ENCODE results near the gene JAM3. TPM values are rescaled to one million over a fixed set of nuclear protein-coding genes. Genes with fewer than 3 reads are reported as not detected.

Gene JAM3
- polyA plus RNA-seq, 1 donor: 15.7 TPM

- DNase-seq: no peak
- H3K4me1 ChIP-seq (ENCODE audit: control insufficient read depth, insufficient read depth, low read length): no peaks in the 10 kb centered on the region
- H3K27ac ChIP-seq (ENCODE audit: low read length): no peak overlapping the region
- H3K36me3 ChIP-seq (ENCODE audit: control insufficient read depth, insufficient read depth, low read length): no peaks in the 10 kb centered on the region
- H3K4me3 ChIP-seq (ENCODE audit: low read length): no peak overlapping the region
- H3K27me3 ChIP-seq (ENCODE audit: control insufficient read depth, insufficient read depth, low read length): peaks cover 28% of the 10 kb centered on the region
- no CpG with 5 or more reads among the region's 24 CpGs for WGBS (ENCODE audit: insufficient coverage, low lambda C conversion rate)
- H3K9me3 ChIP-seq (ENCODE audit: control insufficient read depth, low read depth, low read length): no peaks in the 10 kb centered on the region
Observed at GRCh38 chr11:134062265-134063123, 6.4 kb upstream of the JAM3 start.

GRCh38 chr11:134063124-134063495 is 5.8 kb upstream of the JAM3 start:
- no peak overlapping the region for H3K27ac ChIP-seq (ENCODE audit: low read length)
- no peaks in the 10 kb centered on the region for H3K4me1 ChIP-seq (ENCODE audit: control insufficient read depth, insufficient read depth, low read length)
- H3K4me3 ChIP-seq (ENCODE audit: low read length): no peak overlapping the region
- no peaks in the 10 kb centered on the region for H3K36me3 ChIP-seq (ENCODE audit: control insufficient read depth, insufficient read depth, low read length)
- no peaks in the 10 kb centered on the region for H3K9me3 ChIP-seq (ENCODE audit: control insufficient read depth, low read depth, low read length)
- DNase-seq: no peak
- peaks cover 28% of the 10 kb centered on the region for H3K27me3 ChIP-seq (ENCODE audit: control insufficient read depth, insufficient read depth, low read length)
- WGBS (ENCODE audit: insufficient coverage, low lambda C conversion rate): no CpG with 5 or more reads among the region's 2 CpGs

GRCh38 chr11:134063991-134064747 is 4.7 kb upstream of the JAM3 start:
- no CpG with 5 or more reads among the region's 12 CpGs for WGBS (ENCODE audit: insufficient coverage, low lambda C conversion rate)
- DNase-seq: no peak

GRCh38 chr11:134065381-134065780 is 3.5 kb upstream of the JAM3 start:
- H3K9me3 ChIP-seq (ENCODE audit: control insufficient read depth, low read depth, low read length): no peaks in the 10 kb centered on the region
- H3K27me3 ChIP-seq (ENCODE audit: control insufficient read depth, insufficient read depth, low read length): peaks cover 44% of the 10 kb centered on the region
- no peak overlapping the region for H3K4me3 ChIP-seq (ENCODE audit: low read length)
- no CpG with 5 or more reads among the region's 3 CpGs for WGBS (ENCODE audit: insufficient coverage, low lambda C conversion rate)
- H3K36me3 ChIP-seq (ENCODE audit: control insufficient read depth, insufficient read depth, low read length): no peaks in the 10 kb centered on the region
- H3K4me1 ChIP-seq (ENCODE audit: control insufficient read depth, insufficient read depth, low read length): no peaks in the 10 kb centered on the region
- H3K27ac ChIP-seq (ENCODE audit: low read length): no peak overlapping the region
- DNase-seq: no peak

More at GRCh38 chr11:134063991-134064747, 4.7 kb upstream of the JAM3 start:
- Histone ChIP-seq H3K4me3 (ENCODE audit: low read length) (no peak overlapping the region), H3K4me1 (ENCODE audit: control insufficient read depth, insufficient read depth, low read length) (no peaks in the 10 kb centered on the region), H3K36me3 (ENCODE audit: control insufficient read depth, insufficient read depth, low read length) (no peaks in the 10 kb centered on the region), H3K9me3 (ENCODE audit: control insufficient read depth, low read depth, low read length) (no peaks in the 10 kb centered on the region), H3K27me3 (ENCODE audit: control insufficient read depth, insufficient read depth, low read length) (peaks cover 36% of the 10 kb centered on the region), H3K27ac (ENCODE audit: low read length) (no peak overlapping the region)

GRCh38 chr11:134066943-134067885 is 1.7 kb upstream of the JAM3 start:
- WGBS (ENCODE audit: insufficient coverage, low lambda C conversion rate): 70% methylated on average over 2 of the region's 12 CpGs
- Histone ChIP-seq H3K27me3 (ENCODE audit: control insufficient read depth, insufficient read depth, low read length) (peaks cover 43% of the 10 kb centered on the region), H3K4me1 (ENCODE audit: control insufficient read depth, insufficient read depth, low read length) (no peaks in the 10 kb centered on the region), H3K36me3 (ENCODE audit: control insufficient read depth, insufficient read depth, low read length) (no peaks in the 10 kb centered on the region), H3K4me3 (ENCODE audit: low read length) (no peak overlapping the region), H3K9me3 (ENCODE audit: control insufficient read depth, low read depth, low read length) (no peaks in the 10 kb centered on the region), H3K27ac (ENCODE audit: low read length) (no peak overlapping the region)
- DNase-seq: no peak

GRCh38 chr11:134069426-134070341 is 812 bp downstream of the JAM3 start:
- peak overlapping the region; percentile 16 for H3K4me3 ChIP-seq (ENCODE audit: low read length)
- no peaks in the 10 kb centered on the region for H3K4me1 ChIP-seq (ENCODE audit: control insufficient read depth, insufficient read depth, low read length)
- H3K27ac ChIP-seq (ENCODE audit: low read length): no peak overlapping the region
- H3K9me3 ChIP-seq (ENCODE audit: control insufficient read depth, low read depth, low read length): no peaks in the 10 kb centered on the region
- H3K27me3 ChIP-seq (ENCODE audit: control insufficient read depth, insufficient read depth, low read length): peaks cover 40% of the 10 kb centered on the region
- H3K36me3 ChIP-seq (ENCODE audit: control insufficient read depth, insufficient read depth, low read length): no peaks in the 10 kb centered on the region
- 57% methylated on average over 3 of the region's 41 CpGs for WGBS (ENCODE audit: insufficient coverage, low lambda C conversion rate)
- DNase-seq: no peak

- H3K9me3 ChIP-seq (ENCODE audit: control insufficient read depth, low read depth, low read length): no peaks in the 10 kb centered on the region
- peaks cover 39% of the 10 kb centered on the region for H3K27me3 ChIP-seq (ENCODE audit: control insufficient read depth, insufficient read depth, low read length)
- H3K4me1 ChIP-seq (ENCODE audit: control insufficient read depth, insufficient read depth, low read length): no peaks in the 10 kb centered on the region
- DNase-seq: no peak
- WGBS (ENCODE audit: insufficient coverage, low lambda C conversion rate): 71% methylated on average over 1 of the region's 6 CpGs
- H3K4me3 ChIP-seq (ENCODE audit: low read length): no peak overlapping the region
- no peaks in the 10 kb centered on the region for H3K36me3 ChIP-seq (ENCODE audit: control insufficient read depth, insufficient read depth, low read length)
- H3K27ac ChIP-seq (ENCODE audit: low read length): no peak overlapping the region
Observed at GRCh38 chr11:134070342-134070845, 1.5 kb downstream of the JAM3 start.

GRCh38 chr11:134071306-134071705 is 2.4 kb downstream of the JAM3 start:
- DNase-seq: no peak
- Histone ChIP-seq H3K27ac (ENCODE audit: low read length) (no peak overlapping the region), H3K9me3 (ENCODE audit: control insufficient read depth, low read depth, low read length) (no peaks in the 10 kb centered on the region), H3K4me1 (ENCODE audit: control insufficient read depth, insufficient read depth, low read length) (no peaks in the 10 kb centered on the region), H3K36me3 (ENCODE audit: control insufficient read depth, insufficient read depth, low read length) (no peaks in the 10 kb centered on the region), H3K4me3 (ENCODE audit: low read length) (no peak overlapping the region), H3K27me3 (ENCODE audit: control insufficient read depth, insufficient read depth, low read length) (peaks cover 33% of the 10 kb centered on the region)
- WGBS (ENCODE audit: insufficient coverage, low lambda C conversion rate): 83% methylated on average over 1 of the region's 3 CpGs

GRCh38 chr11:134071766-134072402 is 3.0 kb downstream of the JAM3 start:
- no peak for DNase-seq
- H3K9me3 ChIP-seq (ENCODE audit: control insufficient read depth, low read depth, low read length): no peaks in the 10 kb centered on the region
- WGBS (ENCODE audit: insufficient coverage, low lambda C conversion rate): 100% methylated on average over 1 of the region's 3 CpGs
- no peaks in the 10 kb centered on the region for H3K36me3 ChIP-seq (ENCODE audit: control insufficient read depth, insufficient read depth, low read length)
- no peaks in the 10 kb centered on the region for H3K4me1 ChIP-seq (ENCODE audit: control insufficient read depth, insufficient read depth, low read length)
- no peak overlapping the region for H3K4me3 ChIP-seq (ENCODE audit: low read length)
- H3K27me3 ChIP-seq (ENCODE audit: control insufficient read depth, insufficient read depth, low read length): peaks cover 29% of the 10 kb centered on the region
- no peak overlapping the region for H3K27ac ChIP-seq (ENCODE audit: low read length)

All from large intestine (tissue), 3 donors.